HepG2 (cell line): ENCODE data around the gene STMN3. TPM values are rescaled to one million over a fixed set of nuclear protein-coding genes. Genes with fewer than 3 reads are reported as not detected.

ENCODE experiments used
- ATAC-seq: fragments of 200-7000 bp; cut with Tn5 transposase; 3 replicates; pipeline ENCODE4 v1.9.1; 2020; ENCODE audit warnings: mild to moderate bottlenecking, moderate library complexity
- BruUV-seq: library from RNA; stranded (reverse); fragments of 400-500 nt; replicated peaks from 2 replicates; lab custom pipeline; 2021; lab: Mats Ljungman, UMichigan
- CTCF ChIA-PET: fragments of 300-600 bp; formaldehyde crosslinking; extraction: SDS; loops from one replicate; lab custom pipeline; 2021; ENCODE audit warnings: low total read pairs, inconsistent platforms, low intra/inter-chr PET ratio; lab: Yijun Ruan, JAX
- POLR2A ChIA-PET: fragments of 350-600 bp; sonication (Branson Sonifier 250); formaldehyde crosslinking; loops from one replicate; lab custom pipeline; 2020; ENCODE audit warnings: antibody characterized with exemption, inconsistent platforms; lab: Yijun Ruan, JAX
- DNase-seq: peaks from one replicate; pipeline ENCODE4 v3.0.0-alpha.2; 2015; ENCODE audit warnings: low spot score
- FAIRE-seq: peaks from 3 replicates; lab custom pipeline; 2011; peaks lifted over from hg19 to GRCh38; lab: Jason Lieb, UNC
- H2AFZ ChIP-seq: one replicate; pipeline ENCODE4 v1.6.1; 2011; ENCODE audit warnings: low read length, inconsistent platforms
- H3K27ac ChIP-seq: fragments of 300-600 bp; 3 replicates; pipeline ENCODE4 v1.8.0; 2011; ENCODE audit warnings: mixed run types, mild to moderate bottlenecking, mixed read lengths, low read length, inconsistent platforms; ENCODE audit not compliant: insufficient read depth; ENCODE audit errors: extremely low read length
- H3K27me3 ChIP-seq, 2 experiments: fragments of 200-600 bp in 1 of 2; 2 replicates in 1 of 2; 3 replicates in 1 of 2; pipeline versions ENCODE4 v1.6.0 to v1.8.0; 2011; ENCODE audit warnings: low read length in 2 of 2, mild to moderate bottlenecking in 2 of 2, moderate library complexity in 2 of 2, inconsistent platforms in 1 of 2; ENCODE audit not compliant: insufficient read depth in 2 of 2, control insufficient read depth in 1 of 2
- H3K36me3 ChIP-seq, 2 experiments: fragments of 200-600 bp in 1 of 2; replicated peaks in 1 of 2; 2 replicates in 1 of 2; 3 replicates in 1 of 2; pipeline versions ENCODE4 v1.5.1 to v1.8.0; 2011; ENCODE audit warnings: low read length in 2 of 2, inconsistent platforms in 1 of 2; ENCODE audit not compliant: insufficient read depth in 2 of 2, control insufficient read depth in 1 of 2
- H3K4me1 ChIP-seq: 2 replicates; pipeline ENCODE4 v1.5.1; 2012; ENCODE audit warnings: low read length, inconsistent platforms; ENCODE audit not compliant: insufficient read depth
- H3K4me2 ChIP-seq: 2 replicates; pipeline ENCODE4 v1.6.0; 2011; ENCODE audit warnings: low read depth, low read length, inconsistent platforms
- H3K4me3 ChIP-seq, 3 experiments: fragments of 200-600 bp in 1 of 3; sonication (generic), shearing (Covaris generic) in 1 of 3; replicated peaks in 1 of 3; 2 replicates each; pipeline ENCODE4 v1.5.1; 2011 to 2016; ENCODE audit warnings: low read length in 3 of 3, inconsistent platforms in 2 of 3, low read depth in 2 of 3, mild to moderate bottlenecking in 2 of 3, control low read depth in 1 of 3, mixed read lengths in 1 of 3; ENCODE audit not compliant: insufficient read depth in 1 of 3
- H3K79me2 ChIP-seq: one replicate; pipeline ENCODE4 v1.6.1; 2011; ENCODE audit warnings: low read length, inconsistent platforms; ENCODE audit not compliant: insufficient read depth
- H3K9ac ChIP-seq: 2 replicates; pipeline ENCODE4 v1.6.0; 2011; ENCODE audit warnings: mild to moderate bottlenecking, low read depth, low read length, inconsistent platforms; ENCODE audit not compliant: insufficient read depth
- H3K9me3 ChIP-seq: 2 replicates; pipeline ENCODE4 v1.5.1; 2012; ENCODE audit warnings: mild to moderate bottlenecking, low read length
- H4K20me1 ChIP-seq: 2 replicates; pipeline ENCODE4 v1.6.0; 2011; ENCODE audit warnings: inconsistent platforms, mild to moderate bottlenecking, low read length, moderate library complexity; ENCODE audit not compliant: insufficient read depth
- HMGA1 ChIP-seq: sonication (generic); formaldehyde crosslinking; conservative IDR thresholded peaks from 2 replicates; pipeline ENCODE4 v1.4.0; 2020; ENCODE audit warnings: missing genetic modification reagents
- HOXA9 ChIP-seq: sonication (generic); formaldehyde crosslinking; IDR thresholded peaks from 2 replicates; pipeline ENCODE4 v1.8.1; 2022; ENCODE audit warnings: missing genetic modification reagents, mild to moderate bottlenecking, moderate library complexity, borderline replicate concordance
- MTF2 ChIP-seq: sonication (generic); formaldehyde crosslinking; IDR thresholded peaks from 2 replicates; pipeline ENCODE4 v1.5.0; 2020; ENCODE audit warnings: missing genetic modification reagents, borderline replicate concordance
- NCOA1 ChIP-seq: sonication (generic); formaldehyde crosslinking; IDR thresholded peaks from 2 replicates; pipeline ENCODE4 v1.9.0; 2021; ENCODE audit warnings: missing genetic modification reagents
- NR1H2 ChIP-seq: sonication (generic); formaldehyde crosslinking; IDR thresholded peaks from 2 replicates; pipeline ENCODE4 v1.8.1; 2022; ENCODE audit warnings: low read depth, missing genetic modification reagents, borderline replicate concordance
- NRL ChIP-seq: sonication (generic); formaldehyde crosslinking; IDR thresholded peaks from 2 replicates; pipeline ENCODE4 v1.5.0; 2020; ENCODE audit warnings: missing genetic modification reagents, mild to moderate bottlenecking, moderate library complexity, borderline replicate concordance
- RAD21 ChIP-seq: fragments of 450-650 bp; formaldehyde crosslinking; IDR thresholded peaks from 2 replicates; pipeline ENCODE4 v1.5.0; 2020; ENCODE audit warnings: mild to moderate bottlenecking
- THAP7 ChIP-seq: sonication (generic); formaldehyde crosslinking; IDR thresholded peaks from 2 replicates; pipeline ENCODE4 v1.8.1; 2023; ENCODE audit warnings: mild to moderate bottlenecking, missing genetic modification reagents
- TRIM24 ChIP-seq: sonication (generic); formaldehyde crosslinking; IDR thresholded peaks from 2 replicates; pipeline ENCODE4 v1.8.0; 2022; ENCODE audit warnings: mild to moderate bottlenecking, missing genetic modification reagents
- ZEB1 ChIP-seq: IDR thresholded peaks from 2 replicates; pipeline ENCODE4 v1.6.1; 2012; ENCODE audit warnings: mild to moderate bottlenecking, low read depth, inconsistent platforms; ENCODE audit not compliant: insufficient replicate concordance
- ZFP37 ChIP-seq: sonication (generic); formaldehyde crosslinking; IDR thresholded peaks from 2 replicates; pipeline ENCODE4 v1.4.0; 2020; ENCODE audit warnings: missing genetic modification reagents, borderline replicate concordance
- ZNF143 ChIP-seq: sonication (generic); formaldehyde crosslinking; IDR thresholded peaks from 2 replicates; pipeline ENCODE4 v1.4.0; 2020; ENCODE audit warnings: missing genetic modification reagents
- ZNF235 ChIP-seq: sonication (generic); formaldehyde crosslinking; IDR thresholded peaks from 2 replicates; pipeline ENCODE4 v1.8.1; 2023; ENCODE audit warnings: mild to moderate bottlenecking, missing genetic modification reagents, borderline replicate concordance
- ZNF331 ChIP-seq: sonication (generic); formaldehyde crosslinking; IDR thresholded peaks from 2 replicates; pipeline ENCODE4 v1.4.0; 2020; ENCODE audit warnings: missing genetic modification reagents
- ZNF33B ChIP-seq: sonication (generic); formaldehyde crosslinking; IDR thresholded peaks from 2 replicates; pipeline ENCODE4 v1.5.1; 2020; ENCODE audit warnings: mild to moderate bottlenecking, missing genetic modification reagents
- ZNF550 ChIP-seq: sonication (generic); formaldehyde crosslinking; IDR thresholded peaks from 2 replicates; pipeline ENCODE4 v1.4.0; 2020; ENCODE audit warnings: mild to moderate bottlenecking, missing genetic modification reagents, borderline replicate concordance
- ZNF629 ChIP-seq: sonication (generic); formaldehyde crosslinking; conservative IDR thresholded peaks from 2 replicates; pipeline ENCODE4 v1.5.0; 2020; ENCODE audit warnings: missing genetic modification reagents
- ZNF770 ChIP-seq: sonication (generic); formaldehyde crosslinking; IDR thresholded peaks from 2 replicates; pipeline ENCODE4 v1.5.0; 2020; ENCODE audit warnings: mild to moderate bottlenecking, missing genetic modification reagents
- WGBS: methylation state at CpG from one replicate; pipeline ENCODE4 v1.1.6; 2017; ENCODE audit warnings: low lambda C conversion rate; 5-methylcytosine and 5-hydroxymethylcytosine counted together
- in situ Hi-C: cut with HindIII; loops from 2 replicates; pipeline ENCODE4 v1.10.0; 2017; ENCODE audit warnings: low pct_unique_long_range_greater_than_20kb; ENCODE audit not compliant: extremely low pct_ligation_motif_present
- intact Hi-C: fragments of 100-400 bp; cut with micrococcal nuclease; formaldehyde crosslinking; loops from one replicate; pipeline ENCODE4 v1.10.0; 2022; ENCODE audit not compliant: unreplicated experiment
- polyA plus RNA-seq, 8 experiments: library from polyadenylated mRNA; depleted of rRNA in 3 of 8; stranded (reverse) in 7 of 8; unstranded in 1 of 8; fragments of >200 nt; fragmentation: Illumina TruSeq in 4 of 8; extraction: Trizol in 4 of 8; gene quantifications; 2 replicates each; pipeline versions ENCODE4 v1.2.1 to v1.2.3, GENCODE V29; 2011 to 2016; ENCODE audit warnings: low read depth in 4 of 8, missing spikeins in 1 of 8, mixed read lengths in 1 of 8; ENCODE audit not compliant: insufficient read depth in 1 of 8
- total RNA-seq, 5 experiments: library from RNA; depleted of rRNA; stranded (reverse); fragments of >200 nt; fragmentation: Illumina TruSeq; extraction: Trizol; gene quantifications; 2 replicates each; pipeline ENCODE4 v1.2.3, GENCODE V29; 2016; ENCODE audit warnings: low read depth in 1 of 5

Gene STMN3
- total and polyA plus RNA-seq, 2 of the 13 experiments (the other 11 are each of a cell fraction or from before 2014, with no cell fraction given): 21.0 to 48.3 TPM

GRCh38 chr20:63659370-63659769, 6.1 kb upstream of the STMN3 start (continued):
- no peak for TF ChIP-seq ZNF629
- TF ChIP-seq RAD21 (CRISPR knock-in tag): 0 out of 2 replicates have a peak, but pooled peaks have one; percentile 20
- TF ChIP-seq HOXA9: 0 out of 2 replicates have a peak, but pooled peaks have one; percentile 15
- TF ChIP-seq NRL: 0 out of 2 replicates have a peak, but pooled peaks have one; percentile 0
- TF ChIP-seq MTF2: no peak
- peak; percentile 6; the same call in 1 of the 2 replicates for TF ChIP-seq ZNF550 (CRISPR knock-in tag)

- peaks cover 17% of the 10 kb centered on the region for H3K79me2 ChIP-seq
- in situ Hi-C loops (no loop called here), intact Hi-C loops (loop anchor here (1.0 to 10.0 kb wide), 2 partner anchors 30 to 124 kb away; partner anchors contain the start of gene PTK6)
- no peaks in the 10 kb centered on the region for H3K9me3 ChIP-seq
- peak overlapping the region; percentile 65 for H3K27ac ChIP-seq
- WGBS: 6% methylated on average over 21 of the region's 25 CpGs
- H3K4me2 ChIP-seq: peak overlapping the region; percentile 93
- ChIA-PET CTCF (no interaction called here), POLR2A (interaction anchor here (0.6 to 2.8 kb wide), 30 partner anchors 8 to 406 kb away, joined by 3 to 30 read pairs (median 4); partner anchors contain the start of genes ARFRP1, GMEB2, HELZ2 and PRPF6)
- H3K4me3 ChIP-seq: peak overlapping the region; percentile 78 to 95 (median 94)
- DNase-seq: no peak
- H3K4me1 ChIP-seq: peaks cover 37% of the 10 kb centered on the region
- no peak overlapping the region for H2AFZ ChIP-seq
- peaks cover 19 to 29% of the 10 kb centered on the region in 2 experiments for H3K36me3 ChIP-seq
- H4K20me1 ChIP-seq: no peaks in the 10 kb centered on the region
- peak overlapping the region; percentile 87 for H3K9ac ChIP-seq
- no peaks in the 10 kb centered on the region; a peak in 1 of 5 replicates for H3K27me3 ChIP-seq
- FAIRE-seq: no peak
- ATAC-seq: peak; percentile 58
- no TSS peak for BruUV-seq
- TF ChIP-seq ZNF143 (no peak), HMGA1 (no peak), ZNF331 (CRISPR knock-in tag) (no peak), ZNF770 (CRISPR knock-in tag) (peak; percentile 11), TRIM24 (no peak), ZNF33B (no peak), ZNF235 (CRISPR knock-in tag) (0 out of 2 replicates have a peak, but pooled peaks have one; percentile 60), THAP7 (no peak; the same call in 1 of the 2 replicates), NR1H2 (CRISPR knock-in tag) (no peak), ZEB1 (no peak), ZFP37 (CRISPR knock-in tag) (no peak), NCOA1 (peak; percentile 19; the same call in 1 of the 2 replicates)
Observed at GRCh38 chr20:63658749-63659187, 5.5 kb upstream of the STMN3 start.
